Neural cell (in vitro differentiated cells): Measurements from ENCODE around the gene SQSTM1. TPM values are rescaled to one million over a fixed set of nuclear protein-coding genes. Genes with fewer than 3 reads are reported as not detected.

Experiments used
- H2AFZ ChIP-seq: fragments of 200-600, 300-800 bp; sonication (generic), shearing (Covaris generic); 2 replicates; pipeline ENCODE4 v1.6.0; 2014; ENCODE audit warnings: low read depth, mild to moderate bottlenecking, antibody characterized with exemption, low read length, moderate library complexity
- H3F3A ChIP-seq: fragments of 200-600 bp; shearing (Covaris generic); 2 replicates; pipeline ENCODE4 v1.6.1; 2016; ENCODE audit warnings: mild to moderate bottlenecking, moderate library complexity, mixed read lengths, antibody characterized with exemption, low read length; ENCODE audit not compliant: insufficient read depth, poor library complexity, severe bottlenecking
- H3K27ac ChIP-seq: fragments of 200-600, 300-800 bp; sonication (generic), shearing (Covaris generic); 2 replicates; pipeline ENCODE4 v1.5.1; 2014; ENCODE audit warnings: mild to moderate bottlenecking, low read length, moderate library complexity
- H3K27me3 ChIP-seq: fragments of 300-800, 200-600 bp; sonication (generic), shearing (Covaris generic); 2 replicates; pipeline ENCODE4 v1.6.0; 2014; ENCODE audit warnings: mild to moderate bottlenecking, low read depth, low read length, moderate library complexity; ENCODE audit not compliant: insufficient read depth
- H3K36me3 ChIP-seq: fragments of 300-800, 200-600 bp; sonication (generic), shearing (Covaris generic); 2 replicates; pipeline ENCODE4 v1.5.1; 2014; ENCODE audit warnings: mild to moderate bottlenecking, antibody characterized with exemption, low read length, moderate library complexity; ENCODE audit not compliant: insufficient read depth
- H3K4me2 ChIP-seq: fragments of 300-800, 200-600 bp; sonication (generic), shearing (Covaris generic); 2 replicates; pipeline ENCODE4 v1.6.0; 2014; ENCODE audit warnings: mild to moderate bottlenecking, low read length
- H3K4me3 ChIP-seq: fragments of 300-800, 200-600 bp; sonication (generic), shearing (Covaris generic); 2 replicates; pipeline ENCODE4 v1.5.1; 2014; ENCODE audit warnings: mild to moderate bottlenecking, low read length, moderate library complexity
- H3K79me2 ChIP-seq: fragments of 200-600 bp; shearing (Covaris generic); replicated peaks from 2 replicates; pipeline ENCODE4 v1.6.0; 2014; ENCODE audit warnings: mild to moderate bottlenecking, low read length, moderate library complexity; ENCODE audit not compliant: insufficient read depth
- H3K9ac ChIP-seq: fragments of 300-800, 200-600 bp; sonication (generic), shearing (Covaris generic); 2 replicates; pipeline ENCODE4 v1.6.1; 2016; ENCODE audit warnings: mild to moderate bottlenecking, low read length, mixed read lengths
- H3K9me2 ChIP-seq: fragments of 200-600 bp; shearing (Covaris generic); 2 replicates; pipeline ENCODE4 v1.6.1; 2016; ENCODE audit warnings: mild to moderate bottlenecking, low read length, mixed read lengths; ENCODE audit not compliant: insufficient read depth
- H3K9me3 ChIP-seq: fragments of 200-600, 300-800 bp; sonication (generic), shearing (Covaris generic); 2 replicates; pipeline ENCODE4 v1.6.1; 2016; ENCODE audit warnings: mild to moderate bottlenecking, mixed run types, low read length, moderate library complexity, mixed read lengths
- H4K20me1 ChIP-seq: fragments of 200-600 bp; shearing (Covaris generic); 2 replicates; pipeline ENCODE4 v1.6.1; 2016; ENCODE audit warnings: mild to moderate bottlenecking, mixed run types; ENCODE audit not compliant: insufficient read depth
- CTCF ChIP-seq: fragments of 450-650 bp; IDR thresholded peaks from 2 replicates; pipeline ENCODE4 v1.5.1; 2014; ENCODE audit warnings: antibody characterized with exemption, mild to moderate bottlenecking, moderate library complexity; ENCODE audit not compliant: poor library complexity, severe bottlenecking
- EP300 ChIP-seq: fragments of 450-650 bp; conservative IDR thresholded peaks from 2 replicates; pipeline ENCODE4 v1.6.1; 2014; ENCODE audit warnings: antibody characterized with exemption, mild to moderate bottlenecking, moderate library complexity; ENCODE audit not compliant: poor library complexity, severe bottlenecking
- EZH2 ChIP-seq: fragments of 200-600, 300-800 bp; shearing (Covaris generic), sonication (generic); IDR thresholded peaks from 2 replicates; pipeline ENCODE4 v1.6.1; 2014; ENCODE audit warnings: antibody characterized with exemption, low read length, borderline replicate concordance, mild to moderate bottlenecking; ENCODE audit not compliant: insufficient read depth, poor library complexity, severe bottlenecking
- MXI1 ChIP-seq: fragments of 450-650 bp; conservative IDR thresholded peaks from 2 replicates; pipeline ENCODE4 v1.6.1; 2014; ENCODE audit warnings: antibody characterized with exemption, mild to moderate bottlenecking; ENCODE audit not compliant: poor library complexity, severe bottlenecking
- POLR2AphosphoS5 ChIP-seq: IDR thresholded peaks from 2 replicates; pipeline ENCODE4 v1.6.1; 2012
- RAD21 ChIP-seq: fragments of 450-650 bp; conservative IDR thresholded peaks from 2 replicates; pipeline ENCODE4 v1.6.1; 2014; ENCODE audit warnings: antibody characterized with exemption, mild to moderate bottlenecking, moderate library complexity
- REST ChIP-seq: IDR thresholded peaks from 2 replicates; pipeline ENCODE4 v1.6.1; 2012; ENCODE audit warnings: borderline replicate concordance
- SMC3 ChIP-seq: fragments of 450-650 bp; conservative IDR thresholded peaks from 2 replicates; pipeline ENCODE4 v1.6.1; 2014; ENCODE audit warnings: antibody characterized with exemption, mild to moderate bottlenecking, moderate library complexity; ENCODE audit not compliant: poor library complexity
- TAF1 ChIP-seq: IDR thresholded peaks from 2 replicates; pipeline ENCODE4 v1.6.1; 2012; ENCODE audit warnings: low read depth
- polyA minus RNA-seq: library from RNA; depleted of rRNA, polyadenylated mRNA; stranded (reverse); fragments of >200 nt; gene quantifications from 2 replicates; pipeline ENCODE4 v1.2.3, GENCODE V29; 2014
- polyA plus RNA-seq: library from polyadenylated mRNA; depleted of rRNA; stranded (reverse); fragments of >200 nt; gene quantifications from 2 replicates; pipeline ENCODE4 v1.2.3, GENCODE V29; 2014

Gene SQSTM1
- polyA plus RNA-seq (64.5 and 77.6 TPM in 2 replicates), polyA minus RNA-seq (66.7 and 79.6 TPM in 2 replicates)

GRCh38 chr5:179820483-179821297 is at the start of gene SQSTM1:
TSS of gene SQSTM1 (plus strand) at chr5:179820905. CDS start at chr5:179820937, 32 bp downstream.
- Histone ChIP-seq H3K9me3 (no peaks in the 10 kb centered on the region), H4K20me1 (no peaks in the 10 kb centered on the region), H3K27ac (peak within 1 kb of the TSS; percentile 80), H3K79me2 (peaks cover 12% of the 10 kb centered on the region), H2AFZ (no peak within 1 kb of the TSS), H3K9ac (peak within 1 kb of the TSS; percentile 92), H3F3A (no peaks in the 10 kb centered on the region), H3K27me3 (peaks cover 4% of the 10 kb centered on the region), H3K4me2 (peak within 1 kb of the TSS; percentile 75), H3K4me3 (peak within 1 kb of the TSS; percentile 99), H3K36me3 (no peaks in the 10 kb centered on the region), H3K9me2 (no peaks in the 10 kb centered on the region)
- TF ChIP-seq TAF1 (peak; percentile 79), EP300 (peak; percentile 36), RAD21 (peak; percentile 37), REST (peak; percentile 87), MXI1 (peak; percentile 80), POLR2AphosphoS5 (peak; percentile 97), CTCF (peak; percentile 41), SMC3 (no peak), EZH2 (no peak)

DNA sequence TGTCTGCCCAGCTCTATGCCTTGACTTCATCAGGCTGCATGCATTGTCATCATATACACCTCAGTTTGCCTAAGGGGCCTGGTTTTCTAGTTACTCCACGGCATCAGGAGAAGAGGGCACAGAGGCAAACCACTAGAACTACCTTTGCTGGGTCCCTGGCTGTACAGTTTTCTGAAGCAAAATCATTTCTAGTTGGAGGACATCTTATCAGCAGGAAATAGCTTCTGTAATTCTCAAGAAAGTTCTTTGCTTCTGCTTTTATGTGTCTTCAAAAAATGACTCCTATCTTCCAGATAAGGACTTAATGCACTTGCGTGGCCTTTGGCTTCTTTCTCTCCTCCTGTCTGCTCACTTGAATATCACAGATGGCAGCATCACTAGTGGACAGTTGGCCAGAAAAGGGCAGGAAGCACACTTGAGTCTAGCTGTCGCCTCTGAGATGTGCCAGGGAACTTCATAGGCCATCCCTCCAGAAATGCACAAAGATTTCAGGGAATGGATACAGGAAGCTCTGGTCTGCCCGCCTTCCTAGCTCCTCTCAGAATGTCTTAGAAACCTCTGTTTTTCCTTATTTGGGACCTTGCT is 49.3 kb upstream of the SQSTM1 start:
- Histone ChIP-seq H3K9me3 (no peaks in the 10 kb centered on the region), H3K27ac (no peak overlapping the region), H3K4me2 (no peak overlapping the region), H3K9ac (no peak overlapping the region), H3K27me3 (no peaks in the 10 kb centered on the region), H3K79me2 (peaks cover 9% of the 10 kb centered on the region), H3K36me3 (peaks cover 8% of the 10 kb centered on the region), H3K4me3 (no peak overlapping the region), H4K20me1 (no peaks in the 10 kb centered on the region), H2AFZ (no peak overlapping the region), H3K9me2 (no peaks in the 10 kb centered on the region), H3F3A (no peaks in the 10 kb centered on the region)
- no peak for TF ChIP-seq POLR2AphosphoS5
- TF ChIP-seq EP300: no peak
- no peak for TF ChIP-seq TAF1
- no peak for TF ChIP-seq EZH2
- TF ChIP-seq MXI1: no peak
- TF ChIP-seq SMC3: no peak
- no peak for TF ChIP-seq REST
- no peak for TF ChIP-seq RAD21
- no peak for TF ChIP-seq CTCF
